DND-41 (cell line): ENCODE data around the gene EPHB6.

Experiments used
- EZH2 ChIP-seq: IDR thresholded peaks from 3 replicates; pipeline ENCODE4 v1.6.1; 2012; ENCODE audit warnings: borderline replicate concordance, low read depth, mild to moderate bottlenecking, moderate library complexity, low read length, inconsistent platforms; ENCODE audit not compliant: severe bottlenecking
- TF ChIP-seq, protein P1 (sequence below): IDR thresholded peaks from 2 replicates; pipeline ENCODE4 v1.5.1; 2012; ENCODE audit warnings: borderline replicate concordance, low read length, moderate library complexity, mild to moderate bottlenecking; ENCODE audit not compliant: poor library complexity, severe bottlenecking; ENCODE audit errors: extremely low read depth

DNA sequence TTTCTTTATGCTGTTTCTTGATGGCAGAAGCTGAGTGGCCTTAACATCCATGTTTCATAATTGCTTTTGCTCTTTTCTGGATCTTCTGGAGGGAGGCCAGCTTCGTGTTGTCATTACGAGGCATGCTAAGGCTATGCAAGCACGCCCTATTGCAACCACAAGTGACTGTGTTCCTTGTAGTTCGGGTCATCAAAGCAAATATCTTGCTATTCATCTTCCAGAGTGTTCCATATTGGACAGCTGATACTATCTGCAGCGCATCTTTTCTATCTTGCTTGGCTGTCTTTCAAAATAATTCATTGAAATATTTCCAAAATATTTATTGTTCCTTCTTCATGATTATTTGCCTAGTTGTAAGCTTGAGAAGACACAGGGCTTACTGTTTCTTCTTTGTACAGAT is 5.0 kb downstream of the EPHB6 start:
- TF ChIP-seq, protein P1, sequence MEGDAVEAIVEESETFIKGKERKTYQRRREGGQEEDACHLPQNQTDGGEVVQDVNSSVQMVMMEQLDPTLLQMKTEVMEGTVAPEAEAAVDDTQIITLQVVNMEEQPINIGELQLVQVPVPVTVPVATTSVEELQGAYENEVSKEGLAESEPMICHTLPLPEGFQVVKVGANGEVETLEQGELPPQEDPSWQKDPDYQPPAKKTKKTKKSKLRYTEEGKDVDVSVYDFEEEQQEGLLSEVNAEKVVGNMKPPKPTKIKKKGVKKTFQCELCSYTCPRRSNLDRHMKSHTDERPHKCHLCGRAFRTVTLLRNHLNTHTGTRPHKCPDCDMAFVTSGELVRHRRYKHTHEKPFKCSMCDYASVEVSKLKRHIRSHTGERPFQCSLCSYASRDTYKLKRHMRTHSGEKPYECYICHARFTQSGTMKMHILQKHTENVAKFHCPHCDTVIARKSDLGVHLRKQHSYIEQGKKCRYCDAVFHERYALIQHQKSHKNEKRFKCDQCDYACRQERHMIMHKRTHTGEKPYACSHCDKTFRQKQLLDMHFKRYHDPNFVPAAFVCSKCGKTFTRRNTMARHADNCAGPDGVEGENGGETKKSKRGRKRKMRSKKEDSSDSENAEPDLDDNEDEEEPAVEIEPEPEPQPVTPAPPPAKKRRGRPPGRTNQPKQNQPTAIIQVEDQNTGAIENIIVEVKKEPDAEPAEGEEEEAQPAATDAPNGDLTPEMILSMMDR = no peak
- TF ChIP-seq EZH2 = no peak
